B cell (primary cell): Measurements from ENCODE around the gene C11orf86. TPM values are rescaled to one million over a fixed set of nuclear protein-coding genes. Genes with fewer than 3 reads are reported as not detected.

Source experiments
- ATAC-seq: fragments of 200-7000 bp; cut with Tn5 transposase; one replicate; pipeline ENCODE4 v1.10.0; 2021; ENCODE audit warnings: low read depth, mild to moderate bottlenecking, moderate number of reproducible peaks, moderate library complexity
- CTCF ChIA-PET: fragments of 350-600 bp; sonication (Branson Sonifier 250); formaldehyde crosslinking; loops from one replicate; lab custom pipeline; 2021; ENCODE audit warnings: antibody characterized with exemption, inconsistent platforms; lab: Charles Lee
- POLR2A ChIA-PET: fragments of 350-600 bp; sonication (Branson Sonifier 250); formaldehyde crosslinking; loops from one replicate; lab custom pipeline; 2021; ENCODE audit warnings: antibody characterized with exemption; lab: Charles Lee
- DNase-seq: peaks from one replicate; pipeline ENCODE4 v3.0.0; 2013
- H2AFZ ChIP-seq: 2 replicates; pipeline ENCODE4 v1.6.1; 2012; ENCODE audit warnings: mild to moderate bottlenecking, low read depth, low read length; ENCODE audit not compliant: insufficient read depth, poor library complexity, severe bottlenecking
- H3K27ac ChIP-seq, 2 donors: 1 replicate in 1 of 2; 2 replicates in 1 of 2; pipeline ENCODE4 v1.5.1; 2012 to 2013; ENCODE audit warnings: low read length in 2 of 2, mild to moderate bottlenecking in 2 of 2, moderate library complexity in 1 of 2
- H3K27me3 ChIP-seq, 4 experiments: fragments of 200-600 bp in 1 of 4; sonication (generic) in 1 of 4; replicated peaks in 1 of 4; 1 replicate in 2 of 4; 2 replicates in 2 of 4; pipeline versions ENCODE4 v1.6.1 to v1.7.0; 2013 to 2016; ENCODE audit warnings: low read length in 3 of 4, mild to moderate bottlenecking in 2 of 4, mixed read lengths in 1 of 4, moderate library complexity in 1 of 4; ENCODE audit not compliant: insufficient read depth in 4 of 4, control insufficient read depth in 3 of 4; ENCODE audit errors: control extremely low read depth in 1 of 4
- H3K36me3 ChIP-seq, 2 experiments: replicated peaks in 1 of 2; 1 replicate in 1 of 2; 2 replicates in 1 of 2; pipeline versions ENCODE4 v1.6.1 to v1.7.1; 2013; ENCODE audit warnings: low read length in 1 of 2; ENCODE audit not compliant: insufficient read depth in 2 of 2, control insufficient read depth in 1 of 2; ENCODE audit errors: control extremely low read depth in 1 of 2, extremely low read depth in 1 of 2
- H3K4me1 ChIP-seq, 2 donors: fragments of 200-600 bp in 1 of 2; sonication (generic) in 1 of 2; 1 replicate in 1 of 2; 2 replicates in 1 of 2; pipeline versions ENCODE4 v1.5.1 to v1.6.1; 2013 to 2017; ENCODE audit warnings: low read length in 2 of 2; ENCODE audit not compliant: control insufficient read depth in 2 of 2, insufficient read depth in 2 of 2
- H3K4me2 ChIP-seq: replicated peaks from 2 replicates; pipeline ENCODE3; 2012; ENCODE audit warnings: mild to moderate bottlenecking, low read depth, low read length; ENCODE audit not compliant: poor library complexity, severe bottlenecking
- H3K4me3 ChIP-seq, 5 experiments: fragments of 200-600 bp in 1 of 5; sonication (generic) in 1 of 5; 1 replicate in 3 of 5; 2 replicates in 2 of 5; pipeline versions ENCODE4 v1.5.1 to v1.7.0; 2011 to 2016; ENCODE audit warnings: low read length in 4 of 5, mild to moderate bottlenecking in 4 of 5, low read depth in 2 of 5, control low read depth in 1 of 5, moderate library complexity in 1 of 5; ENCODE audit not compliant: insufficient read depth in 1 of 5; ENCODE audit errors: control extremely low read depth in 1 of 5, extremely low read depth in 1 of 5
- H3K79me2 ChIP-seq: fragments of 200-600 bp; sonication (generic); one replicate; pipeline ENCODE4 v1.6.0; 2016; ENCODE audit warnings: low read length; ENCODE audit not compliant: control insufficient read depth, insufficient read depth
- H3K9ac ChIP-seq: fragments of 200-600 bp; sonication (generic); 2 replicates; pipeline ENCODE4 v1.6.1; 2017; ENCODE audit warnings: mild to moderate bottlenecking, low read length, moderate library complexity
- H3K9me3 ChIP-seq, 3 donors: one replicate each; pipeline versions ENCODE4 v1.6.1 to v1.7.1; 2013; ENCODE audit warnings: low read length in 2 of 3; ENCODE audit not compliant: control insufficient read depth in 2 of 3, insufficient read depth in 1 of 3; ENCODE audit errors: control extremely low read depth in 1 of 3
- H4K20me1 ChIP-seq: 2 replicates; pipeline ENCODE4 v1.6.0; 2012; ENCODE audit warnings: mild to moderate bottlenecking, low read length; ENCODE audit not compliant: insufficient read depth, control insufficient read depth, poor library complexity, severe bottlenecking
- H3K27ac Mint-ChIP-seq: one replicate; pipeline ENCODE4 v1.8.0; 2021; ENCODE audit warnings: mixed read lengths
- H3K27me3 Mint-ChIP-seq: one replicate; pipeline ENCODE4 v1.8.0; 2021; ENCODE audit warnings: mixed read lengths
- H3K4me1 Mint-ChIP-seq: one replicate; pipeline ENCODE4 v1.8.0; 2021; ENCODE audit warnings: mixed read lengths
- H3K4me3 Mint-ChIP-seq: one replicate; pipeline ENCODE4 v1.8.0; 2021; ENCODE audit warnings: mixed read lengths
- H3K9me3 Mint-ChIP-seq: one replicate; pipeline ENCODE4 v1.8.0; 2022; ENCODE audit warnings: mixed read lengths; ENCODE audit not compliant: insufficient read depth
- CTCF ChIP-seq: fragments of 200-600 bp; IDR thresholded peaks from one replicate; pipeline ENCODE4 v1.8.0; 2022; ENCODE audit warnings: antibody characterized with exemption, mild to moderate bottlenecking
- EZH2 ChIP-seq: IDR thresholded peaks from 2 replicates; pipeline ENCODE4 v1.6.1; 2012; ENCODE audit warnings: borderline replicate concordance, low read depth, mild to moderate bottlenecking, moderate library complexity, low read length; ENCODE audit not compliant: insufficient read depth, poor library complexity, severe bottlenecking
- WGBS: methylation state at CpG from one replicate; pipeline ENCODE4 v1.1.5; 2013; ENCODE audit warnings: missing lambda C conversion rate; ENCODE audit not compliant: insufficient coverage; 5-methylcytosine and 5-hydroxymethylcytosine counted together
- intact Hi-C: fragments of 100-400 bp; cut with micrococcal nuclease; formaldehyde crosslinking; loops from one replicate; pipeline ENCODE4 v1.10.0; 2022
- polyA plus RNA-seq: library from polyadenylated mRNA; depleted of rRNA; stranded (reverse); fragments of >200 nt; gene quantifications from 2 replicates; pipeline ENCODE4 v1.2.3, GENCODE V29; 2012
- total RNA-seq, 2 donors: library from RNA; stranded (reverse); fragments of 120-200 nt in 1 of 2; gene quantifications; 1 replicate in 1 of 2; 2 replicates in 1 of 2; pipeline versions ENCODE4 v1.2.3 to v1.2.4, GENCODE V29; 2013 to 2022

Gene C11orf86
- total and polyA plus RNA-seq, 2 donors (not counting 1 experiment from before 2014, with no cell fraction given): not detected

- 74% methylated on average over 3 of the region's 8 CpGs for whole genome bisulfite sequencing
- H3K9me3 Mint-ChIP-seq: no peaks in the 10 kb centered on the region
- H2AFZ ChIP-seq: no peak overlapping the region
- H3K36me3 ChIP-seq: no peaks in the 10 kb centered on the region
- no peaks in the 10 kb centered on the region for H4K20me1 ChIP-seq
- H3K9ac ChIP-seq: no peak overlapping the region
- H3K27me3 Mint-ChIP-seq: no peaks in the 10 kb centered on the region
- DNase-seq (no peak), ATAC-seq (no peak)
- TF ChIP-seq EZH2: no peak
- no peak for TF ChIP-seq CTCF
- no peak overlapping the region for H3K27ac Mint-ChIP-seq
- no peak overlapping the region for H3K4me3 Mint-ChIP-seq
- ChIA-PET POLR2A (no interaction called here), CTCF (no interaction called here)
- no peaks in the 10 kb centered on the region for H3K79me2 ChIP-seq
- no peaks in the 10 kb centered on the region for H3K9me3 ChIP-seq
- intact Hi-C loops: no loop called here
- H3K27ac ChIP-seq: no peak overlapping the region
- H3K27me3 ChIP-seq: no peaks in the 10 kb centered on the region
- H3K4me3 ChIP-seq: no peak overlapping the region
- H3K4me1 ChIP-seq: no peaks in the 10 kb centered on the region
- no peaks in the 10 kb centered on the region for H3K4me1 Mint-ChIP-seq
- H3K4me2 ChIP-seq: no peak overlapping the region
Measured at GRCh38 chr11:66950112-66950535, 25.0 kb upstream of the C11orf86 start.

- no peaks in the 10 kb centered on the region for H4K20me1 ChIP-seq
- intact Hi-C loops: no loop called here
- no peak overlapping the region for H3K4me3 ChIP-seq
- H3K27ac Mint-ChIP-seq: no peak overlapping the region
- no peak for TF ChIP-seq EZH2
- TF ChIP-seq CTCF: no peak
- POLR2A ChIA-PET: no interaction called here
- H3K27me3 ChIP-seq: no peaks in the 10 kb centered on the region
- no peaks in the 10 kb centered on the region for H3K79me2 ChIP-seq
- H3K4me2 ChIP-seq: no peak overlapping the region
- no peak overlapping the region for H3K9ac ChIP-seq
- no peak overlapping the region for H2AFZ ChIP-seq
- DNase-seq: no peak
- no peak overlapping the region for H3K27ac ChIP-seq
- ATAC-seq: no peak
- no peaks in the 10 kb centered on the region for H3K27me3 Mint-ChIP-seq
- H3K9me3 Mint-ChIP-seq: no peaks in the 10 kb centered on the region
- H3K4me1 ChIP-seq: no peaks in the 10 kb centered on the region
- H3K9me3 ChIP-seq: no peaks in the 10 kb centered on the region
- CTCF ChIA-PET: no interaction called here
- no peaks in the 10 kb centered on the region for H3K36me3 ChIP-seq
- 96% methylated on average over 7 of the region's 10 CpGs for WGBS
- no peaks in the 10 kb centered on the region for H3K4me1 Mint-ChIP-seq
- no peak overlapping the region for H3K4me3 Mint-ChIP-seq
Measured at GRCh38 chr11:66951135-66951534, 24.0 kb upstream of the C11orf86 start.
